Right atrium auricular region (tissue), 2 donors: ENCODE data around the gene CACNA1D. TPM values are rescaled to one million over a fixed set of nuclear protein-coding genes. Genes with fewer than 3 reads are reported as not detected.

Source experiments
- DNase-seq: peaks from one replicate; pipeline ENCODE4 v3.0.0-alpha.2; 2019; ENCODE audit warnings: low spot score
- H3K27ac ChIP-seq, 2 donors: fragments of 200-600 bp; sonication (generic); 1 replicate in 1 of 2; 2 replicates in 1 of 2; pipeline ENCODE4 v1.5.1; 2016 to 2019
- H3K27me3 ChIP-seq, 2 donors: fragments of 200-600 bp; sonication (generic); one replicate each; pipeline versions ENCODE4 v1.5.1 to v1.6.0; 2017 to 2019
- H3K36me3 ChIP-seq: fragments of 200-600 bp; sonication (generic); one replicate; pipeline ENCODE4 v1.5.1; 2016
- H3K4me1 ChIP-seq, 2 donors: fragments of 200-600 bp; sonication (generic); one replicate each; pipeline versions ENCODE4 v1.5.1 to v1.6.0; 2017 to 2019
- H3K4me3 ChIP-seq, 2 donors: fragments of 200-600 bp; sonication (generic); 1 replicate in 1 of 2; 2 replicates in 1 of 2; pipeline ENCODE4 v1.5.1; 2017 to 2019; ENCODE audit warnings: mild to moderate bottlenecking in 1 of 2, moderate library complexity in 1 of 2
- H3K9me3 ChIP-seq, 2 donors: fragments of 200-600 bp; sonication (generic); one replicate each; pipeline ENCODE4 v1.5.1; 2019
- total RNA-seq, 2 donors: library from RNA; depleted of rRNA; stranded (reverse); fragments of >200 nt; gene quantifications; one replicate each; pipeline ENCODE4 v1.1.0, GENCODE V29; 2016
- TF ChIP-seq, protein P1 (sequence below), 2 donors: fragments of 200-600 bp; sonication (generic); IDR thresholded peaks; one replicate each; pipeline ENCODE4 v1.5.1; 2019; ENCODE audit warnings: antibody characterized with exemption in 2 of 2

Gene CACNA1D
- total RNA-seq, 2 donors from 2014 or later: 2.7 to 9.6 TPM

DNA sequence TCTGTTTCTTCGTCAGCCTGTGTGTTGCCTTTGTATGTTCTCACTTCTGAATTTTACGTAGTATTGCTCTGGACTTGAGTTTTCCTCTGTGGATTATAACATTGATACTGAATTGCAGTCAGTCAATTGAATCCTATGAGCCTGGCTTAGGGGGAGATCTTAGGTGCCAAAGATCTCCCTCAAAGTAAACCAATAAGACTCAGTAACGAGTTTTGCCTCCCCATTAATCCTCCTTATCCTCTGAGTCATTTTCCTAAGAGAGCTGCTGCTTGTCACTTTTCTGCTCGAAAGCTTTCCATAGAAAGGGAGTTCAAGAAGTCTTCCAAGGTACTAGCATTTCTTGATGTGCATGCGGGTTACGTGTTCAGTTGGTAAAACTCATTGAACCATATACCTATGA lies 225.4 kb downstream of the CACNA1D start:
- Histone ChIP-seq H3K4me3 (no peak overlapping the region), H3K27me3 (no peaks in the 10 kb centered on the region), H3K36me3 (no peaks in the 10 kb centered on the region), H3K9me3 (no peaks in the 10 kb centered on the region), H3K4me1 (peaks cover 0 to 7% of the 10 kb centered on the region in 2 donors), H3K27ac (no peak overlapping the region)
- TF ChIP-seq, protein P1, sequence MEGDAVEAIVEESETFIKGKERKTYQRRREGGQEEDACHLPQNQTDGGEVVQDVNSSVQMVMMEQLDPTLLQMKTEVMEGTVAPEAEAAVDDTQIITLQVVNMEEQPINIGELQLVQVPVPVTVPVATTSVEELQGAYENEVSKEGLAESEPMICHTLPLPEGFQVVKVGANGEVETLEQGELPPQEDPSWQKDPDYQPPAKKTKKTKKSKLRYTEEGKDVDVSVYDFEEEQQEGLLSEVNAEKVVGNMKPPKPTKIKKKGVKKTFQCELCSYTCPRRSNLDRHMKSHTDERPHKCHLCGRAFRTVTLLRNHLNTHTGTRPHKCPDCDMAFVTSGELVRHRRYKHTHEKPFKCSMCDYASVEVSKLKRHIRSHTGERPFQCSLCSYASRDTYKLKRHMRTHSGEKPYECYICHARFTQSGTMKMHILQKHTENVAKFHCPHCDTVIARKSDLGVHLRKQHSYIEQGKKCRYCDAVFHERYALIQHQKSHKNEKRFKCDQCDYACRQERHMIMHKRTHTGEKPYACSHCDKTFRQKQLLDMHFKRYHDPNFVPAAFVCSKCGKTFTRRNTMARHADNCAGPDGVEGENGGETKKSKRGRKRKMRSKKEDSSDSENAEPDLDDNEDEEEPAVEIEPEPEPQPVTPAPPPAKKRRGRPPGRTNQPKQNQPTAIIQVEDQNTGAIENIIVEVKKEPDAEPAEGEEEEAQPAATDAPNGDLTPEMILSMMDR (IDR thresholded peaks at IDR 0.05): no peak
- no peak for DNase-seq

DNA sequence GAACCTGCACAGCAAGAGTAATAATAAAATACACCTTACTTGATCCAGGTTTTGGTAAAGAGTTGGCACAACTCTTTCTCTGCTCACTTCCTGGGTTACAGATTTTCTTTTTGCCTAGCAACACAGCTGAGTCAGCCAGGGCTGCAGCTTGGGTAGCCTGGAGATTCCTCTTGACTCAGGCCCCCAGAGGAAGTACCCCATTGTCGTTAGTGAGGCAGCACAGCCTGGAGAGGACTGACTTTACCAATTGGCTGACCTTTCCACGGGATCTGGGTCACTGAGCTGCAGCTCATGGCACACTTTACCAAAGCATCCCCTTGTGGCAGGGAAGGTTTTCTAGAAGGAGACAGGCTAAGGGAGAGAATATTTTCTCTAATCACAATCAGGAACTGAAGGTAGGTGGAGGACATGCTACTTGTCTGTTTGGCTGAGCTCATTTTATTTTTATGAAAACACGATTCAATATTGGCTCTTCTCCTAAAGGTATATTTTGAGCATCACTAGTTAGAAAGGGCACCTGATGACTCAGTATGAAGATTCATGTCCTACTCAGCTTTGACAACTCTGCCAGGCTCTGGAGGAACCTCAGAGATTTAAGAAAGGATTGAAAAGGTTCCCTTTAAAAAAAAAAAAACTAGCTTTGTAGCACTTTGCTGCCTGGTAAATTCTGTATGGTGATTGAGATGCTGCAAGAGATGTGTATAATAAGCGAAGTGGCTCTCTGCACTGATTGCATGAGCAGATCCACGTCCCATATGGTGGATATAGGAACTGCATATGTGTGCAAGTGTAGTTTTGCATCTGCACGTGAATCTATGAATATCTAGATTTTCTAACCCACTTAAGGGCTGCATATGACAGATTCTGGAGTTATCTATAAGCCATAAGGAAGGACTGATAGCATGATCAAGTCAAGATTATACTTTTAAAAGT lies 227.0 kb downstream of the CACNA1D start:
- TF ChIP-seq, protein P1 (IDR thresholded peaks at IDR 0.05): no peak
- H3K4me1 ChIP-seq: no peaks in the 10 kb centered on the region

DNA sequence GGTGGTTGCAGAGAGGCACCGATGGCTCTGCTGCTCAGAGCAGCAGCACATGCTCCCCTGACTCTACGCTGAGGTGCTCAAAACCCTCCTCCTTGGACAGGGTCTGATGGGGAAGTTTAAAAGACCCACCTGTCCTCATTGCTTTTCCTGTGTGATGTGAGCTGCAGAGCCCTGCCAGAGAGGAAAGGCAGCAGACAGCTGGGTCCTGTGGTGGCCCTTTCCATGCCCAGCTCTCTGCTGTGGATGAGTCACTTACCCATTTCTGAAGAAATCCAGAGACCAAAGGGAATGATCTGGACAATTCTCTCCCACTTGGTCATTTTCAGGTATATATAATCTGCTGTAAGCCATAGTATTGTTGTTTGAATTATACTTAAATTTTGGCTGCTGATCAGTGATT lies 230.2 kb downstream of the CACNA1D start:
- TF ChIP-seq, protein P1 (IDR thresholded peaks at IDR 0.05): no peak
- Histone ChIP-seq H3K4me3 (no peak overlapping the region), H3K9me3 (no peaks in the 10 kb centered on the region), H3K36me3 (no peaks in the 10 kb centered on the region), H3K27me3 (no peaks in the 10 kb centered on the region), H3K4me1 (no peaks in the 10 kb centered on the region), H3K27ac (no peak overlapping the region)
- no peak for DNase-seq

More for the DNA sequence above, 227.0 kb downstream of the CACNA1D start:
- Histone ChIP-seq H3K36me3 (no peaks in the 10 kb centered on the region), H3K9me3 (no peaks in the 10 kb centered on the region), H3K27me3 (no peaks in the 10 kb centered on the region), H3K4me3 (no peak overlapping the region), H3K27ac (no peak overlapping the region)
- no peak for DNase-seq

DNA sequence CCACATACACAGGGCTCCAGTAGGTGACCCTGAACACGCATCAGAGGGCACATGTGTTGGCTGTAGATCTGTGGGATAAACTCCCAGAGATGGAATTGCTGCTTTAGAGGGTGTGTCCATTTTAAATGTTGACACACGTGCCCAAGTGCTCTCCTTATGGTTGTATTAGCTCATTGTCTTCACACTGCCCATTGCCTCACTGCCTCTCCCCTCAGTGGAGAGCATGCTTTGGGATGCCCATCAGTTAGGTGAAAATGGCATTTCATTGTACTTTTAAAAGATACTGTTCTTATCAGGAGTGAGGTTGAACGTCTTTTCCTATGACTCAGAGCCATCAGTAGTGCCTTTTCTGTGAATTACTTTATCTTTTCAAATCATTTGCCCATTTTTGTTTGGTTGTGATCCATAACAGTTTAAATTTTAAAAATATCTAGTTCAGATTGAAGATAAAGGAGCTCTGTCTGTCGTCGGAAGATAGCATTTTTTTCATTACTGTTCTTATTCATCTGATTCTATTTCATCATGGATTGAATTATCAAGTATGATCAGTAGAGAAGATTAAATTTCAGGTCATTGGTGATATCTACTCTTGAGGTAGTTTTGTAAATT lies 231.1 kb downstream of the CACNA1D start:
- peaks cover 0 to 6% of the 10 kb centered on the region in 2 donors for H3K4me1 ChIP-seq
- no peak for DNase-seq
- TF ChIP-seq, protein P1 (IDR thresholded peaks at IDR 0.05): no peak
- H3K36me3 ChIP-seq: no peaks in the 10 kb centered on the region
- no peaks in the 10 kb centered on the region for H3K9me3 ChIP-seq
- H3K27ac ChIP-seq: no peak overlapping the region
- H3K4me3 ChIP-seq: no peak overlapping the region
- H3K27me3 ChIP-seq: no peaks in the 10 kb centered on the region

DNA sequence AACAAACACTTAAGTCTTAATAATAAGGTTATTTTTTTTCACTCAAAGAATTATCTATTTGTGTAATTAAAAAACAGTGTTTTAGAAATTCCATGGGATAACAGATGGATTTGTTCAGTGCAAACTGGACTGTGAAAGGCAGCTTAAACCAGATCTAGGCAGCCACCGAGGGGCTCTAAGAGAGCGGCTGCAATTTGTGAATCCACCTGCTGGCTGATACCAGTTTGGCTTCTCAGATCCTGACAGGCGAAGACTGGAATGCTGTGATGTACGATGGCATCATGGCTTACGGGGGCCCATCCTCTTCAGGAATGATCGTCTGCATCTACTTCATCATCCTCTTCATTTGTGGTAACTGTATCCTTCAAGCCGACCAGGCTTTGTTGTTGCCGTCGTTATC lies 232.2 kb downstream of the CACNA1D start:
- H3K27ac ChIP-seq: no peak overlapping the region
- TF ChIP-seq, protein P1 (IDR thresholded peaks at IDR 0.05): no peak
- no peaks in the 10 kb centered on the region for H3K9me3 ChIP-seq
- H3K36me3 ChIP-seq: no peaks in the 10 kb centered on the region
- H3K4me1 ChIP-seq: peaks cover 0 to 12% of the 10 kb centered on the region in 2 donors
- H3K4me3 ChIP-seq: no peak overlapping the region
- no peak for DNase-seq
- H3K27me3 ChIP-seq: no peaks in the 10 kb centered on the region
